NCI-H69 (cell line): ENCODE data around the gene SFSWAP.
"Not testable (repeated sequence)": the region's sequence is repeated elsewhere in the genome, so short reads cannot be mapped to it uniquely, and the experiment has no call there.

Experiments used
- DNase-seq: peaks from one replicate; lab custom pipeline; 2025; lab: John Stamatoyannopoulos, UW

The SFSWAP gene

DNA sequence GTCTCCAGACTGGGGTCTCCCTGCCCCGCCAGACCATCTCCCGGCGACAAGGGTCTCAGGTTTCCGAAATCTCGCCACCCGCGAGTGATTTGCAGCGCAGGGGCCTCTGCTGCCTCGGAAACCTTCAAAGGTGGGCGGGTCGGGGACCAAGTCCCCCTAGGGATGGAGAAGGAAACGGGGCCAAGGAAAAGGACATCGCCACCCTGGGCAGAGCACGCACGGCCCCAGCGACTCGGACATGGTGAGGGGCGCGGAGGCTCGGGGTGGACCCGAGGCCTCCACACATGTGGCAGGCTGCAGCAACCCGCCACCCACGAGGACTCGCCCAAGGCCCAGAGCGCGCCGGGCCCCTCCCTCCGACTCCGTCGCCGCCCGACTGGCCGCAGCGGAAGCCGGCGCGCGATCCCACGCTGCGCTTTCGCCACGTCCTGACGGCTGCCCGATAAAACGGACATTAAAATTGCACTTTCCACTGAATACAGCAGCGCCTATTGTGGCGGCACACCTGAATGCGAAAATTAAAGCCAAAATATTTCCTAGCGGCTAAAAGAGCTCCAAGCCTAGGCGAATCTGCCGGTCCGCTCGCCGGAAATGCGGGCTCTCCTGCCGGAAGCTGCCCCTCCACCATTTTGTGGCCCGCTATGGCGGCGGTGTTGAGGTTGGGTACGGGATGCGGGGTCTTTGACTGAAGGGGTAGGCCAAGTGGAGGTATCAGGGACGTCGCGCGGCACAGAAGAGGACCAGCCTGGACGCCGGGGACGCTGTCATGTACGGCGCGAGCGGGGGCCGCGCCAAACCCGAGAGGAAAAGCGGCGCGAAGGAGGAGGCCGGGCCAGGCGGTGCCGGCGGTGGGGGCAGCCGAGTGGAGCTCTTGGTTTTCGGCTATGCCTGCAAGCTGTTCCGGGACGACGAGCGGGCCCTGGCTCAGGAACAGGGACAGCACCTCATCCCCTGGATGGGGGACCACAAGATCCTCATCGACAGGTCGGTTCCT lies at the start of gene SFSWAP:
Gene SFSWAP (plus strand): TSS at position 627 of the 994 bp plus-strand sequence. CDS start 140 bp downstream, at position 767.
- peak; percentile 86 for DNase-seq

DNA sequence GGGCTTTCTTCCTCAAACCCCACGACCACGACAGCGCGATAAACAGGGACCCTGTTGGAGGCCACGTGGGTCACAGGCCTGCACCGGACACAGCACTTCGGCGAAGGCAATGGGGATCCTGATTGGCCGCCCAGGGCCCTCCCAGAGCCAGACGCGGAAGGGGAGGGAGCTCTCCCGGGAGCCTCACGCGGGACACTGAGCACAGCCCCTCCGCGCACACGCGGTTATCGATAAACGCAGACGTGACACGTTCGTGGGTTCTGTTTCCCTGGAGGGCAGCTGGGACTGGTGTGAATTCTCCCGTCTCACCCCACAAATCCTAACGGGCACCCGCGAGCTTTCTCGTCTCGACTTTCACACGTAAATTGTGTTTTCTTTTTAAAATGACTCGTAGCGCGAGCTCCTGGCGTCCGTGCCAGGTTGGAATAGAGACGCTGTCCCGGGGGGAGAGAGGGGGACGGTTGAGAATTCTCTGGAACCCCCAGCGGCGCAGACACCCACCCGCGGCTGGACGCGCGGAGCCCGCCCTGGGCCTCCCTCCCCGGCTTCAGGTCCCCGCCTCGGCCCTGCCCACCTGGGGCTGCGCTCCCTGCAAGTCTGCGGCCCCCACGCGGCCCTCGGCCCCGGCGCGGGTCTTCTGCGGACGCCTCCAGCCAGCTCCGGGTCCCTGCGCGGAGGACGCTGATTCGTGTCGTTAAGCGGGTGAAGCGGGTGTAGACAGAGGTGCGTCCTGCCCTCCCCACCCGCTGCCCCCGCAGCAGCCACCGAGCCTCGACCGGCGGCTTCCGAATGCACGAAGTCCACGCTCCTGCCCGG lies 49.5 kb upstream of the SFSWAP start:
- not testable (repeated sequence) for DNase-seq

DNA sequence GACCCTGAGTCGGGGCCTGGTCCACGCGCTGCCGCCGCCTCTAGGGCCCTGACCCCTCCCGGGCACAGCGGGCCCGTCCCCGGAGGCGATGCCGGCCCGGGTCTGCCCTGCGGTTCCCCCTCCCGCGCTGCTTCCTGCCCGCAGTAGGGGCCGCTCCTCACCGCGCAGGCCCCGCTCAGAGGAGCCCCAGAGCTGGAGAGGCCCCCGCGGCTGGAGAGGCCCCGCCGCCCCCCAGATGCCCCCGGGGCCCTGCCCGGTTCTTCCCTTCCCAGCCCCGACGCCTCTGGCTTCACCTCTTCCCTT lies 49.0 kb upstream of the SFSWAP start:
- DNase-seq = not testable (repeated sequence)

DNA sequence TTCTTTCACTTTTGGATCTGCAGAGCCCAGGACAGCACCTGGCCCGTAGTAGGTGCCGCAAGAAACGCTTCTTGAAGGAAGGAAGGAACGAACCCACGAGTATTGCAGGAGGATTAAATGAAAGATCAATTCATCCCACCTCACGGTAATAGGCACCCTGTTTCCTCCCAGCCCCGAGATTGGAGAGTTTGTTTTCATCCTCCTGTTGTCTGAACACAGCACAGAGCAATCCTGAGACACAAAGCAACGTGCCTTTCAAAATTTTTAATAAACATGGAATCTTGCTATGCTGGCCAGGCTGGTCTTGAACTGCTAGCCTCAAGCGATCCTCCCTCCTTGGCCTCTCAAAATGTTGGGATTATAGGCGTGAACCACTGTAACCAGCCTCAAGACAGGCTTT lies 48.5 kb upstream of the SFSWAP start:
- not testable (repeated sequence) for DNase-seq

DNA sequence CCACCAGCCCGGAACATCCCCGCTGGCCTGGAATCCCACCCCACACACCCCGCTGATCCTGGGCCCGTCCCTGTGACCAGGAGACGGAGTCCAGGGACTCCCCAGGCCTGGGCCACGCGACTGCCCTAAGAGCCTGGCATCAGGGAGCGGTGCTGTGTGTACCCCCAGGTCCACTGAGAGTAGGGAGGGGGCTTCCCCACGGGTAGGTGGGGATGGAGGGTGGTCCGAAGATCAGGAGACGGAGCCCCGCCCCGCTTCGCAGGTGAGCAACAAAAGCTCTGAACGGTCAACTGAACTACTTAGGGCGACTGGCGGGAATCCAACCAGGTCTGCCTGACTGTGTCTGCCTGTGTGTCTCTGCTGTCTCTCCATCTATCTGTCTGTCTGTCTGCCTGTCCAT lies 45.2 kb upstream of the SFSWAP start:
- DNase-seq = not testable (repeated sequence)

DNA sequence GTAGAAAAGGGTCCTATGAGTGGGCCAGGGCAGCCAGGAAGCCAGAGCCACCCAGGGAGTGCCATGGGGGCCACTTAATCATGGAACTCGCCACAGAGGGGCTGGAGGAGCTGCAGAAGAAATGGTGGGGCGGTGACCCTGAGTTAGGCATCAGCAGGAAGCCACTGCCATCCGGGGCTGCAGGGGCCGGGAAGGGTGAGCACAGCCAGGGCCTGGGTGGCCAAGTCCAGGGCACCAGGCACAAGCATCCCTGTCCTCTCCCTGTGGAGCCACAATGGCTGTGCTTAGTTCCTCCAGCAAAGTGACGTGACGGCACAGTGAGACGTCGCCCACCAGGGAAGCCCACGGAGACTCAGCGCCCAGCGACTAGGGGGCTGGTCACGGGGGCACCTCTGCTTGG lies 44.4 kb upstream of the SFSWAP start:
- DNase-seq = not testable (repeated sequence)

DNA sequence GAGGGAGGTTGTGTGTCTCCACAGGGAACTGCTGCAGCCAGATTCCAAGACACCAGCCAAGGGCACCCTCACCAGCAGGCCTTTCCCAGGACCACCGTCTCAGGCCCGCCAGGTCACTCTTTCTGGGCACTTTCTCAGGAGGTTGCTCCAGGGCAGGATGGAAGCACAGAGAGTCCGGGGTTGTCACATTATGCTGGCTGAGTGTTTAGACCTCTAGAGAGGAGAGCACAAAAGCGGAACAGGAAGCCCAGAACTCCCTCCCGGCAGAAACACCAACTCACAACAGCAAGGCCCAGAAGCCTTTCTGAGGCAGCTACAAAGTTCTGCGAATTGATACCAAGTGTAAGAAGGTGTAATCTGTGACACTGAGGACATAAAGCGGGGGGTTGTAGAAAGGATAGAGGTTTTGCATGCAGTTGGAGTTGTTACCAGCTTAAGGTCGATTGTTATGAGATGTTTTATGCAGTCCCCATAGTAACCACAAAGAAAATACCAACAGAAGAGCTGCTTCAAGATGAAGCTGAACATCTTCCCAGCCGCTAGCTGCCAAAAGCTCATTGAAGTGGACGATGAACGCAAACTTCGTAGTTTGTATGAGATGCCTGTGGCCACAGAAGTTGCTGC lies 43.8 kb upstream of the SFSWAP start:
- not testable (repeated sequence) for DNase-seq

DNA sequence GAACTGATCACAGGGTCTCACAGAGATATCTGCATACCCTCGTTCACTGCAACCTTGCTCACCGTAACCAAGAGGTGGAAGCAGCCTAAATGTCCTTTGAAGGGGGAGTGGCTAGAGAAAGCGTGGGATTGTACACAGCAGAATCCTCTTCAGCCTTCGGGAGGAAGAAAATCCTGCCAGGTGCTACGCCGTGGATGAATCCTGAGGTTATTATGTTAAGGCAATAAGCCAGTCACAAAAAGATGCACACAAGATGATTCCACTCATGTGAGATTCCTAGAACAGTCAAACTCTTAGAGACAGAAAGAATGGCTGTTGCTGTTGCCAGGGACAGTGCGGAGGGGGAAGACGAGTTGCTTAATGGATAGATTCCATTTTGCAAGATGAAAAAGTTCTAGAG lies 39.6 kb upstream of the SFSWAP start:
- DNase-seq = no peak

DNA sequence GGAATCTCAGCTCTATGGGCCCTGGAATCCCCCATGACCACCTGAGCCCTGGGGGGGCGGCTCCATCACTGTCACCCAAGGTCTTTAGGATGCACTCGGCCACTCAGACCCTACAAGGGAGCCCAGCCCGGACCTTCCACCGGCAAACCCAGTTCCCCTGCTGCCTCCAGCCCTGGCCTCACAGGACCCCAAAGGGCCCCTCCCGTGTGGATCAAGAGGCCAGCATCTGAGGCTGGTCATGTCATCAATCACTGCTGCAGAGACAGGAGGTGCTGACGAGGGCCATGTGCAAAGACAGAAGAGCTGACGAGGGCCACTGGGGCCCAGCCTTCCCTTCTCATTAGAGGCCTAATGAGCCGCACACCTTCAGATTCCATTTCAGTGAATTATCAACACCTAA lies 39.0 kb upstream of the SFSWAP start:
- DNase-seq = no peak

DNA sequence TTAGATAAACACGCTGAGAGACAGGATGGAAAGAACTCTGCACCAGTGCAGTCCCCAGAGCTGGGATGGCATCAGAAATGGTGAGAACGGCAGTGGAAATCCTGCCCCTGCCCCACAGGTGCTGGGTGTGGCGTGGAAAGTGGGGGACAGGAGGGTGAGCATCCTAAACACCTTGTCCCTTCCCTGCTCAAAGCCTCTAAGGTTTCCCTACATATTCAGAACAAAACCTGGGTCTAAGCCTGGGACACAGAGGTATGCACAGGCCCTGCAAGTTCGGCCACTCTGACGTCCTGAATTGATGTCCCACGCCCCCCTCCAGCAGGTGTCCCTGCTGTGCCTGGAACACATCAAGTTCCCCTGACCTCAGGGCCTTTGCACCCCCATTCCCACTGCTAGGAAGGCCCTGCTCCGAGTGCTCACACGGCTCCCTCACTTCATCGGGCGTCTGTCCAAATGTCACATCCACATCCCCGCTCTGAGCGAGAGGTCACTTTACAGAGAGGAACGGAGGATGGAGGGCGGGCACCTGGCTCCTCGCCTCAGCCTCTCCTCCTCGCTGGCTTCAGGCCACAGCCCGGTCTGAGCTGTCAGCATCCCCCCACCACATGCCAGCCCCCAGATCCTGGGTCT lies 38.5 kb upstream of the SFSWAP start:
- no peak for DNase-seq

DNA sequence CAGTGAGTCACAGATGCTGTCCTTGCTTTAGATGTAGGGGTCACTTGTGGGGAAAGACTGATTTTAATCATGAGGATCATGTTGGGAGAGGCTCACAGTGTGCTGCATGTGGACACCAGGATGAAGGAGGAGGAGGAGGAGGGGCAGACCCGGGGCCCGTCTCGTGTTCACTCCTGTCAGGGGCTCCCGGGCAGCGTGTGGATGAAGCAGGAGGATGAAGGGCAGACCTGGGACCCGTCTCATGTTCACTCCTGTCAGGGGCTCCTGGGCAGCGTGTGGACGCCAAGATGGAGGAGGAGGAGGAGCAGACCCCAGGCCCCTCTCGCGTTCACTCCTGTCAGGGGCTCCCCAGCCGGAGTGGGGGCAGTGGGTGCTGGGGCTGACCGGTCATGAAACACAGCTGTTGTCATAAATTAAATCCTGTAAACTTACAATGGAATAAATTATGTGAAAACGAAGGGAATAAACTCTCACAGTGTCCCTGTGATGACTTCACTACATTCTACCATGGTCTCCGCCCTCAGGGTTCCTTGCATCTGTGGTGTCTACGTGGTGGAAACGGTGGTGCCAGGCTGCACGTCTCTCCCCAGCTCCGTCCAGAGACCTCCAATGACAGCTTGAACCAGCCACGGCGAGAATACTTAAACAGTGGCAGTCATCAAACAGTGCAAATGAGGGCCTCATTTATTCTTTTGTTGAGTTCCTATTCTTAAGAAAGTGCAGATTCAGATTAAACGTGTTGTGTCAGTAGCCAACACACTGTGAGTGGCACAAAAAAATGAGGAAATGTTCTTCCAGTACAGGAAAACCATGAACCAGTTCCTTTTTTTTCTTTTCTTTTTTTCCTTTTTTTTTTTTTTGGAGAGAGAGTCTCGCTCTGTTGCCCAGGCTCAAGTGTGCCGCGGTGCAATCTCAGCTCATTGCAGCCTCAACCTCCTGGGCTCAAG lies 37.7 kb upstream of the SFSWAP start:
- no peak for DNase-seq

DNA sequence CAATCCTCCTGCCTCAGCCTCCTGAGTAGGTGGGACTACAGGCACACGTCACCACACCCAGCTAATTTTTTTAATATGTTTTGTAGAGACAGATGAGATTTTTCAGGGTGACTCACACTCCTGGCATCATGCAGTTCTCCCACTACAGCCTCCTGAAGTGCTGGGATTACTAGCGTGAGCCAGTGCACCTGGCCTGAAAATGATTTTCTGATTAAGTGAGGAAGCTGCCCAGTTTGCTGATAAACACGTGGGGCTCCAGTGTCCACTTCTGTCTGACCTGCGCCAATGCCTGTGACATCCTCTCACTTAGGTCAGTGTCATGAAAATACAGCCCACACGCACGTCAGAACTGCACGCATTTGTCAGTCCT lies 37.0 kb upstream of the SFSWAP start:
- DNase-seq = no peak

DNA sequence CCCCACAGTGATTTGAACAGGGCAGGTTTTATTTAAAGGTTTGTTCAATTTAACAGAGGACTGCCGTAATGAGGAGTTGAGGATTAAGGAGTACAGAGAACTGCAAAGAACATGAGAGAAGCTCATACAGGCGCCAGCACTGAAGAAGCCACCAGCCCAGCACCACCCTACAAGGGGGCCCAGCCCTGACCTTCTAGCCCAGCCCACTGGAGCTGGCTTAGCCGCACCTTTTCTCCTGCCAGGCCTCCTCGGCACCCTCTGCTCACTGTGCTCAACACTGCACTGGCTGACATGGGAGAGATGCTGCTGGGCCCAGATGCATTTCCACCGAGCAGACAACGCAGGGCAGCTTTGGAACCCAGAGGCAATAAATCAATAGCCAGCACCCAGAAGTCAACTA lies 36.5 kb upstream of the SFSWAP start:
- no peak for DNase-seq

DNA sequence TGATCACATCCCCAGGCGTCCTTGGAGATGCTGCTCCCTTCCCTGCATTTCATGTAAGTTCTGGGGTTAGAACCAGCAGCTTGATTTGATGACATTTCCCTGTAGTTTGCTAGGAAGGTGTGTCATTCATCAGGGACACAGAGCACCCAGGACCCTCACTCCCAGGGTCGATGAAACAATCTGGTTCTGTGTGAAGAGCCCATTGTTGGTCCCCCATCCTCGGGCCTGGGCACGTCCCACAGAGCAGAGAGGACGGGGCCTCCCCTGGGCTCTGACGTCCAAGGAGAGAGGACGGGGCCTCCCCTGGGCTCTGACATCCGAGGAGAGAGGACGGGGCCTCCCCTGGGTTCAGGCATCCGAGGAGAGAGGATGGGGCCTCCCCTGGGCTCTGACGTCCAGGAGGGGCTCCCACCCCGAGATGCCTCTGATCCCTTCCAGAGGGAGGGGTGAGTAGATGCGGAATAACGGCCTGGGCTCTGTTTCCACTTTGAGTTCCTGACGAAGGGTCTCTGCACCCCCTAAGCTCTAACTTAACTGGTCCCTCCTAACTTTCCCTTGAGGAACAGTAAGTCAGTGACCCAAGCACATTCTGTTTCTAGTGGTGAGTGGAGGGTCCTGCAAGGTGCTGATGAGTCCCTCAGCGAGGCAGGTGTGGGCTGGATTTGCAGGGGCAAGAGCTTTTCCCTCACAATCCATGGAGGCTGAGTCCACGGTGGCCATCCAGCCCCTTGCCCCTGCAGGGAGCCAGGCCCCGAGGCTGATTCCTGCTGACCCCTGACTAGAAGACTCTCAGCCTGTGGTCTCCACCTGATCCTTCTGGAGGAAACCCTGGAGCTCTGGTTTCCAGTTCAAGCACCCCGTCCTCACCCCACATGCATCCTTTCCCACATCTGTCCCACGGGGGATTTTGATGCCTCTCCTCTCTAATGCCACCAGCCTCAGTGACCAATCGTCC lies 35.5 kb upstream of the SFSWAP start:
- no peak for DNase-seq

DNA sequence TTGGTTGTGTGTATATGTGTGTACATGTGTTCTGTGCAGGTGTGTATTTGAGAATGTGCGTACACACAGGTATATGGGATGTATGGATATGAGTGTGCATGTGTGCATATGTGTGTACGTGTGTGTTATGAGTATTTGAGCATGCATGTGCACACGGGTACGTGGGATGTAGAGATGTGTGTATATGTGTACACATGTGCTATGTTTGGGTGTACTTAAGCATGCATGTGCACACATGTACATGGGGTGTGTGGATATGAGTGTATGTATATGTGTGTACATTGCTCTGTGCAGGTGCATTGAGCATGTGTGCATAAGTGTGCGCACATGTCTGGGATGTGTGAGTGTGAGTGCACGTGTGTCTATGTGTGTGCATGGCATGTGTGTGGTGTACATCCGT lies 34.3 kb upstream of the SFSWAP start:
- DNase-seq = no peak

DNA sequence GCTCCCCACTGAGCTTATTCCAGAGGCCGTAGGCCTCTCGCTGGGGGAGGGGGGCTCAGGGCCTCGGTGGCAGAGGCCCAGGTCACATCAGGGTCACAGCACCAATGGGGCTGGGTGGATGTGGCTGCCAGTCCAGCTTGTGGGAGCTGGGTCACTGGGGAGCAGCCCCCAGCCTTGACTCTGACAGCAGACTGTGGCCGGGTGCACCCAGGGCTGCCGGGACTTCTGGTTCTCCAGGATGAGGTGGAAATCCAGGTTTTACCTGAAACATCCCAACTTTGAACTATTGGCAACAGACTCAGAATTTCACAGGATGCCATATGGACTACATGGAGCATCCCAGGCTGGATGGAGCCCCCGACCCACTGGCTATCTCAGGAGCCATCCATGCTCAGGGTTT lies 33.8 kb upstream of the SFSWAP start:
- not testable (repeated sequence) for DNase-seq

DNA sequence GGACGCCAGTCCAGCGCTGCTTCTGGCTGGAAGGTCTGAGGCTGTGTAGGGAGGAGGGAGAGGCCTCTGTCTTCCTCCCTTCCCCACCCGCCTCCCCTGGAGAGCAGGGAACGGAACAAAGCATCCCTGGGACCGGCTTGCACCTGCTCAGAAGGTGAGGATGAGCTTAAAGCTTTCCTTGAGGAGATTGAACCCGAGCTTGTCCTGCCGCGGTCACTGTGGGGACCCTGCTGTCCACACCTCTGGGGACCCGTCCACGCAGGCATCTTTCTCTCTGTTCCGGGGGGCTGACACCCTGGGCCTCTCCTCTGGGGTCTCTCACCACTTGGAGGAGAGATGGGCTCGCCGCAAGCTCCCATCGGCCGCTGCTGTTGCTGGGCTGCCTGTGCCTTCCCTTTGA lies 33.2 kb upstream of the SFSWAP start:
- no peak for DNase-seq

DNA sequence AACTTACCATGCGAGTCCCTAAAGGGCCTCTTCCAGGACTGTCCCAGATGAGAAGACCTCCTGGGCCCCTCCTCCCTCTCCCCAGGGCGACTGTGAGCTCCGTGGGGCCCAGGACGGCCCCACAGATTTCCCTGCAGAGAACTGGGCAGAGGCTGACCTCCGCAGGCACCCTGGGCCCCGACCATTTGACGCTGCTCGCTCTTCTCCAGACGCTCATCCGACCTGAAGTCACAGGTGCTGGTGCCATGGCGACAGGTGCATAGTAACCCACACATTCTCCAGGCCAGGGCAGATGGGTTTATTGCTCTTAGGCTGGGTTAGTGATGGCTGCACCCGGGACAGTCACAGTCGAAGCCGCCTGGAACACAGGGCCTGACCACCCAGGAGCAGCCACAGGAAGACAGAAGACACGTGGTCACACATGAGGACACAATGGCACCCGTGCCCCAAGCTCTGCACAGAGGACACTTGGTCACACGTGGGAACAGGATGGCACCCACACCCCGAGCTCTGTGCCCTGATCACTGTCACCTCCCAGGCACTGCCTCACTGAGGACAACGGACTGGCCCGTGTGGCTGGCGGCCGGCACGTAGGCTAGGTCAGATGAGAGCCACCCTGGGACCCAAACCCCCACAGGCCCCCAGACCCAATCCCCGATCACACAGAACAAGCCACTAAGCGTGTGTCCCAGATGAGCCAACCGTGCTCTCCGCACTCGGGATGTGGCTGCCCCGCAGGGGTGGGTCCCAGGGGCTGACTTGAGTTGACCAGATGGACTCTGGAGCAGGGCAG lies 32.3 kb upstream of the SFSWAP start:
- not testable (repeated sequence) for DNase-seq

DNA sequence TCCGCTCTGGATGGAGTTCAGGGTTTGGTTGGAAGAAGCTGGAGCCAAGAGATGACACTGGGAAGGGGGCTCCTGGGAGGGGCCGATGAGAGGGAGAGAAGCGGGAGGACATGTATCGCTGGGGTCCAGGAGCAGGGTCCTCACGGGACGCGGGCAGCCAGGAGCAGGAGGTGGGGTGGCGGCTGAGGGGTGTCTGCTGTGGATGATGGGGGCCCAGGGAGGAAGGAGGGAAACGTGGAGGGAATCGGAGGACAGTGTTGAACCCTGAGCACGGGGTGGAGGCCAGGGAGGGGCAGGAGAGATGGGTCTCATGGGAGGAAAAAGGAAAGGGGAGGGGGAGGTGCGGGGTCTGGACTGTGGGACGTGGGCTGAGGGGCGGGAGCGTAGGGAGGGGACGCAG lies 31.7 kb upstream of the SFSWAP start:
- DNase-seq = not testable (repeated sequence)
